HCT116 (cell line): ENCODE measurements around the gene CCNB2. TPM values are rescaled to one million over a fixed set of nuclear protein-coding genes. Genes with fewer than 3 reads are reported as not detected.
A peak's percentile ranks its signal among the peaks of the same experiment; 100 is the strongest.

Experiments
- ATAC-seq: fragments of 200-7000 bp; cut with Tn5 transposase; 2 replicates; pipeline ENCODE4 v1.9.1; 2020; ENCODE audit warnings: mild to moderate bottlenecking, moderate library complexity
- BruUV-seq: library from RNA; stranded (reverse); fragments of 400-500 nt; replicated peaks from 2 replicates; lab custom pipeline; 2021; lab: Mats Ljungman, UMichigan
- CTCF ChIA-PET: fragments of 300-600 bp; sonication (Branson Sonifier 250); formaldehyde crosslinking; loops from one replicate; lab custom pipeline; 2021; ENCODE audit warnings: antibody characterized with exemption; lab: Charles Lee
- POLR2A ChIA-PET: fragments of 300-600, 350-600 bp; sonication (Branson Sonifier 250); formaldehyde crosslinking; loops from one replicate; lab custom pipeline; 2021; ENCODE audit warnings: antibody characterized with exemption; lab: Charles Lee
- RAD21 ChIA-PET, 2 experiments: fragments of 300-600 bp; sonication (Branson Sonifier 250); formaldehyde crosslinking; loops; one replicate each; lab custom pipeline; 2023; ENCODE audit warnings: low total read pairs in 2 of 2; ENCODE audit not compliant: uncharacterized antibody in 2 of 2, unreplicated experiment in 2 of 2, low non-redundant PET in 1 of 2; lab: Charles Lee
- DNase-seq: peaks from one replicate; pipeline ENCODE4 v3.0.0-alpha.2; 2010; ENCODE audit warnings: low read depth, low spot score
- H2AFZ ChIP-seq: fragments of 200-600 bp; shearing (Covaris generic), sonication (generic); 2 replicates; pipeline ENCODE4 v1.6.1; 2017; ENCODE audit warnings: low read depth, mixed run types, mixed read lengths, antibody characterized with exemption, low read length; ENCODE audit not compliant: poor library complexity, severe bottlenecking
- H3K27ac ChIP-seq: 2 replicates; pipeline ENCODE4 v1.5.1; 2012; ENCODE audit warnings: low read depth, low read length
- H3K27me3 ChIP-seq: fragments of 200-600 bp; sonication (generic); 2 replicates; pipeline ENCODE4 v1.6.1; 2016; ENCODE audit warnings: mixed run types, low read length, mixed read lengths; ENCODE audit not compliant: insufficient read depth
- H3K36me3 ChIP-seq, 2 experiments: fragments of 200-500 bp in 1 of 2; fragments of 200-600 bp in 1 of 2; sonication (Bioruptor generic) in 1 of 2; sonication (generic) in 1 of 2; 2 replicates each; pipeline versions ENCODE4 v1.5.1 to v1.6.1; 2014 to 2016; ENCODE audit warnings: low read length in 2 of 2, inconsistent platforms in 1 of 2, mixed read lengths in 1 of 2, mixed run types in 1 of 2; ENCODE audit not compliant: insufficient read depth in 2 of 2, control insufficient read depth in 1 of 2
- H3K4me1 ChIP-seq, 2 experiments: fragments of 200-600 bp in 1 of 2; sonication (generic) in 1 of 2; 2 replicates each; pipeline versions ENCODE4 v1.5.1 to v1.6.1; 2012 to 2017; ENCODE audit warnings: low read length in 2 of 2, inconsistent platforms in 1 of 2, mild to moderate bottlenecking in 1 of 2, mixed read lengths in 1 of 2, mixed run types in 1 of 2, moderate library complexity in 1 of 2; ENCODE audit not compliant: insufficient read depth in 2 of 2, control insufficient read depth in 1 of 2
- H3K4me2 ChIP-seq: fragments of 200-600 bp; sonication (generic); 2 replicates; pipeline ENCODE4 v1.6.1; 2017; ENCODE audit warnings: mixed run types, low read length, mixed read lengths
- H3K4me3 ChIP-seq, 2 experiments: fragments of 200-600 bp in 1 of 2; sonication (generic) in 1 of 2; replicated peaks in 1 of 2; 2 replicates each; pipeline ENCODE4 v1.5.1; 2011 to 2016; ENCODE audit warnings: low read length in 2 of 2, control low read depth in 1 of 2, low read depth in 1 of 2, mild to moderate bottlenecking in 1 of 2, mixed read lengths in 1 of 2, mixed run types in 1 of 2
- H3K79me2 ChIP-seq: fragments of 200-600 bp; sonication (generic); 2 replicates; pipeline ENCODE4 v1.6.1; 2017; ENCODE audit warnings: mild to moderate bottlenecking, mixed run types, low read length, moderate library complexity, mixed read lengths; ENCODE audit not compliant: insufficient read depth
- H3K9ac ChIP-seq: fragments of 200-600 bp; sonication (generic); 2 replicates; pipeline ENCODE4 v1.6.1; 2016; ENCODE audit warnings: low read length, mixed read lengths
- H3K9me2 ChIP-seq: fragments of 200-600 bp; sonication (generic), shearing (Covaris generic); 2 replicates; pipeline ENCODE4 v1.6.1; 2017; ENCODE audit warnings: mixed run types, mild to moderate bottlenecking, moderate library complexity; ENCODE audit not compliant: insufficient read depth
- H3K9me3 ChIP-seq, 2 experiments: fragments of 200-500 bp in 1 of 2; fragments of 200-600 bp in 1 of 2; sonication (Bioruptor generic) in 1 of 2; sonication (generic) in 1 of 2; 2 replicates each; pipeline ENCODE4 v1.6.1; 2014 to 2017; ENCODE audit warnings: low read length in 2 of 2, mixed read lengths in 2 of 2, inconsistent platforms in 1 of 2, low read depth in 1 of 2, mild to moderate bottlenecking in 1 of 2, mixed run types in 1 of 2, moderate library complexity in 1 of 2; ENCODE audit not compliant: control insufficient read depth in 1 of 2, insufficient read depth in 1 of 2
- H4K20me1 ChIP-seq: fragments of 200-600 bp; sonication (generic), shearing (Covaris generic); 2 replicates; pipeline ENCODE4 v1.6.1; 2017; ENCODE audit warnings: mixed run types, mild to moderate bottlenecking, moderate library complexity; ENCODE audit not compliant: insufficient read depth
- CBX3 ChIP-seq: IDR thresholded peaks from 2 replicates; pipeline ENCODE4 v1.6.1; 2012; ENCODE audit warnings: low read depth
- CTCF ChIP-seq, 3 experiments: fragments of 200-600 bp in 1 of 3; sonication (generic) in 1 of 3; IDR thresholded peaks in 2 of 3; conservative IDR thresholded peaks in 1 of 3; 2 replicates each; pipeline ENCODE4 v1.5.1; 2012 to 2017; ENCODE audit warnings: low read depth in 2 of 3, low read length in 2 of 3, antibody characterized with exemption in 1 of 3, borderline replicate concordance in 1 of 3, control low read depth in 1 of 3, mild to moderate bottlenecking in 1 of 3, mixed read lengths in 1 of 3, mixed run types in 1 of 3, moderate library complexity in 1 of 3; ENCODE audit not compliant: insufficient read depth in 1 of 3
- EGR1 ChIP-seq: IDR thresholded peaks from 2 replicates; pipeline ENCODE4 v1.6.1; 2012; ENCODE audit warnings: low read depth
- EZH2 ChIP-seq: fragments of 200-600 bp; sonication (generic); IDR thresholded peaks from 2 replicates; pipeline ENCODE4 v1.6.1; 2017; ENCODE audit warnings: antibody characterized with exemption, mixed run types
- EZH2phosphoT487 ChIP-seq: fragments of 200-600 bp; IDR thresholded peaks from 2 replicates; pipeline ENCODE4 v1.6.1; 2018; ENCODE audit warnings: antibody characterized with exemption, borderline replicate concordance
- FOSL1 ChIP-seq: IDR thresholded peaks from 2 replicates; pipeline ENCODE4 v1.6.1; 2012; ENCODE audit warnings: low read depth
- MAX ChIP-seq: IDR thresholded peaks from 2 replicates; pipeline ENCODE4 v1.6.1; 2012
- POLR2A ChIP-seq: IDR thresholded peaks from 2 replicates; pipeline ENCODE4 v1.7.0; 2011; ENCODE audit warnings: borderline replicate concordance; ENCODE audit not compliant: insufficient read depth, insufficient read length; ENCODE audit errors: extremely low read depth
- POLR2AphosphoS5 ChIP-seq: IDR thresholded peaks from 2 replicates; pipeline ENCODE4 v1.6.1; 2011; ENCODE audit warnings: mild to moderate bottlenecking, low read depth, low read length, moderate library complexity
- RAD21 ChIP-seq: IDR thresholded peaks from 2 replicates; pipeline ENCODE4 v1.6.1; 2012; ENCODE audit warnings: low read depth, mild to moderate bottlenecking
- SRF ChIP-seq: IDR thresholded peaks from 2 replicates; pipeline ENCODE4 v1.6.1; 2012; ENCODE audit warnings: low read depth
- TCF7L2 ChIP-seq: IDR thresholded peaks from 2 replicates; pipeline ENCODE4 v1.7.0; 2011; ENCODE audit warnings: borderline replicate concordance, inconsistent platforms; ENCODE audit not compliant: insufficient read depth, insufficient read length; ENCODE audit errors: extremely low read depth
- YY1 ChIP-seq: IDR thresholded peaks from 2 replicates; pipeline ENCODE4 v1.6.1; 2011; ENCODE audit warnings: low read length, low read depth, moderate library complexity, mild to moderate bottlenecking; ENCODE audit not compliant: insufficient replicate concordance; ENCODE audit errors: extremely low read depth
- ZFX ChIP-seq: fragments of 450-650 bp; IDR thresholded peaks from 2 replicates; pipeline ENCODE4 v1.6.1; 2017
- ZNF274 ChIP-seq: fragments of 200-500 bp; sonication (Bioruptor generic); IDR thresholded peaks from 2 replicates; pipeline ENCODE4 v1.6.1; 2014; ENCODE audit warnings: mild to moderate bottlenecking, low read depth, low read length, inconsistent platforms
- intact Hi-C: fragments of 100-400 bp; cut with micrococcal nuclease; formaldehyde crosslinking; loops from 2 replicates; pipeline ENCODE4 v1.10.0; 2022
- total RNA-seq: library from RNA; stranded (reverse); gene quantifications from one replicate; pipeline ENCODE4 v1.2.1, GENCODE V29; 2021; ENCODE audit not compliant: unreplicated experiment

CCNB2 gene
- total RNA-seq, 1 experiment from 2014 or later, result 88.7 TPM

GRCh38 chr15:59169251-59169708 is 64.3 kb downstream of the CCNB2 start:
- no peak overlapping the region for H3K4me2 ChIP-seq
- DNase-seq (no peak), ATAC-seq (no peak)
- H3K4me1 ChIP-seq, result peaks cover 20 to 32% of the 10 kb centered on the region in 2 experiments
- H3K79me2 ChIP-seq, result no peaks in the 10 kb centered on the region
- no peak overlapping the region for H3K27ac ChIP-seq
- no peak overlapping the region for H2AFZ ChIP-seq
- H3K36me3 ChIP-seq, result peaks cover 10 to 18% of the 10 kb centered on the region in 2 experiments; a peak in 2 of 4 replicates
- TF ChIP-seq EZH2phosphoT487 (no peak), MAX (no peak), POLR2AphosphoS5 (no peak), YY1 (no peak)
- no peak overlapping the region for H3K4me3 ChIP-seq
- intact Hi-C loops, result no loop called here
- ChIA-PET RAD21 (interaction anchor here in 1 of 2 experiments (0.6 kb wide), 1 partner anchor 207 kb away, joined by 5 read pairs; no protein-coding TSS in a partner anchor), CTCF (interaction anchor here (1.0 to 2.2 kb wide), 4 partner anchors 189 to 359 kb away, joined by 3 to 7 read pairs (median 5); no protein-coding TSS in a partner anchor), POLR2A (no interaction called here)
- H3K9ac ChIP-seq, result no peak overlapping the region
- H3K9me2 ChIP-seq, result no peaks in the 10 kb centered on the region
- no peaks in the 10 kb centered on the region for H3K9me3 ChIP-seq
- H3K27me3 ChIP-seq, result no peaks in the 10 kb centered on the region
- no peaks in the 10 kb centered on the region for H4K20me1 ChIP-seq
- BruUV-seq, result no TSS peak

DNA sequence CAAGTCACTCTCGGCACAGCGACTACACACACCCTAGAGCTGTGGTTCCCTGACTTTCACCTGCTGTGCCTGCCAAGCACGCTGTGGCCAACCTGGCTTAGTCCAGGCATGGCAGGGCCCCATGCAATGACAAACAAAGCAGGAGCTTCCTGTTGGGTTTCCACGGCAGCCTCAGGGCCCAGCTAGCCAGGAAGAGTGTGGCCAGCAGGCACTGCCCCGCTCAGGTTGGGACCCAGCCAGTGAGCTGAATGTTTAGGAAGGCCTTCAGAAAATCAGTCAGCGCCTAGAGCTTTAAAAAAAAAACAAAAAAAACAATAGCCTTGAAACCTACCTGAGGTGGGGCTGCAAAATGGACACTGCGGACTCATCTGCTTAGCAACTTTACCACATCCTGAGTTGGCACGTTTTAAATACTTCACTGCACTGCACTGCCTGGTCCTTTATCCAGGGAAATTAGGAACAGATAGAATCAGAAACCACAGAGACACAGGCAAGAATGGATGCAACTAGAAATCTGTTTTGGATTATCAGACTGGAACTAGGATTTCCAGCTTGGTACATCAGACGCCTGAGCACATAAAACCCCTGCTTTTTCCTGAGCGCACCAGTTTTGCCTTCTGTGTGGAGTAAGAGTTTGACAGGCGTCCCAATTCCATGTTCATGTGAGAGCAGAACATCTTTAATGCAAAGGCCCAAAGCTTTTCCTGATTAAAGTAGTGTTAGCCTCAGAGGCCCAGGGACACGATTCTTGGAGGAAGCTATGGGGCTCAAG is 65.5 kb downstream of the CCNB2 start:
- no peak overlapping the region for H3K4me2 ChIP-seq
- no peak for ATAC-seq
- H3K9me3 ChIP-seq, result no peaks in the 10 kb centered on the region
- no peaks in the 10 kb centered on the region for H4K20me1 ChIP-seq
- no peak for DNase-seq
- no peaks in the 10 kb centered on the region for H3K27me3 ChIP-seq
- BruUV-seq, result no TSS peak
- H2AFZ ChIP-seq, result no peak overlapping the region
- RAD21 ChIA-PET, result no interaction called here
- 0 out of 2 replicates have a peak overlapping the region, but pooled peaks have one; percentile 13 for H3K27ac ChIP-seq
- H3K79me2 ChIP-seq, result no peaks in the 10 kb centered on the region
- intact Hi-C loops, result loop anchor here (10.0 kb wide), 1 partner anchor 204 kb away; the partner anchor contains the start of gene MYO1E
- no peak overlapping the region for H3K4me3 ChIP-seq
- H3K9ac ChIP-seq, result no peak overlapping the region
- peaks cover 10 to 18% of the 10 kb centered on the region in 2 experiments; a peak in 2 of 4 replicates for H3K36me3 ChIP-seq
- CTCF ChIA-PET, result interaction anchor here (1.0 to 2.2 kb wide), 4 partner anchors 190 to 358 kb away, joined by 3 to 7 read pairs (median 5); no protein-coding TSS in a partner anchor
- H3K4me1 ChIP-seq, result peaks cover 23 to 41% of the 10 kb centered on the region in 2 experiments
- H3K9me2 ChIP-seq, result no peaks in the 10 kb centered on the region
- POLR2A ChIA-PET, result interaction anchor here (0.6 to 0.9 kb wide), 2 partner anchors 110 to 202 kb away, joined by 3 read pairs; partner anchors contain the start of gene MYO1E
- no peak for TF ChIP-seq CTCF (IDR thresholded peaks at IDR 0.05 in 2 of 3, conservative IDR thresholded peaks at IDR 0.05 in 1 of 3; ENCODE audit: borderline replicate concordance in 1 of 3, insufficient read depth in 1 of 3, low read depth in 2 of 3, low read length in 2 of 3)
- TF ChIP-seq EZH2phosphoT487, result no peak
- TF ChIP-seq ZFX, result no peak
- no peak for TF ChIP-seq YY1
- no peak for TF ChIP-seq FOSL1
- no peak for TF ChIP-seq MAX
- no peak for TF ChIP-seq CBX3
- TF ChIP-seq RAD21, result no peak
- TF ChIP-seq ZNF274, result no peak
- TF ChIP-seq POLR2A, result no peak
- TF ChIP-seq POLR2AphosphoS5, result no peak
- no peak for TF ChIP-seq EZH2
- TF ChIP-seq SRF, result no peak
- TF ChIP-seq TCF7L2, result no peak
- TF ChIP-seq EGR1, result no peak
